Measurements from ENCODE around the gene PSPH.
A peak's percentile ranks its signal among the peaks of the same experiment; 100 is the strongest.

PSPH gene

GRCh38 chr7:55965100-55965470, 86.2 kb downstream of the PSPH start:
- Mint-ChIP-seq H3K36me3 (peaks cover 6 to 28% of the 10 kb centered on the region in 2 donors), H3K9me3 (no peaks in the 10 kb centered on the region), H3K4me1 (peaks cover 23 to 42% of the 10 kb centered on the region in 2 donors), H3K27me3 (no peaks in the 10 kb centered on the region), H3K27ac (peak overlapping the region; percentile 94), H3K4me3 (peak overlapping the region; percentile 88 to 94)
- ATAC-seq (replicated peaks) = no peak
- no peak for DNase-seq

DNA sequence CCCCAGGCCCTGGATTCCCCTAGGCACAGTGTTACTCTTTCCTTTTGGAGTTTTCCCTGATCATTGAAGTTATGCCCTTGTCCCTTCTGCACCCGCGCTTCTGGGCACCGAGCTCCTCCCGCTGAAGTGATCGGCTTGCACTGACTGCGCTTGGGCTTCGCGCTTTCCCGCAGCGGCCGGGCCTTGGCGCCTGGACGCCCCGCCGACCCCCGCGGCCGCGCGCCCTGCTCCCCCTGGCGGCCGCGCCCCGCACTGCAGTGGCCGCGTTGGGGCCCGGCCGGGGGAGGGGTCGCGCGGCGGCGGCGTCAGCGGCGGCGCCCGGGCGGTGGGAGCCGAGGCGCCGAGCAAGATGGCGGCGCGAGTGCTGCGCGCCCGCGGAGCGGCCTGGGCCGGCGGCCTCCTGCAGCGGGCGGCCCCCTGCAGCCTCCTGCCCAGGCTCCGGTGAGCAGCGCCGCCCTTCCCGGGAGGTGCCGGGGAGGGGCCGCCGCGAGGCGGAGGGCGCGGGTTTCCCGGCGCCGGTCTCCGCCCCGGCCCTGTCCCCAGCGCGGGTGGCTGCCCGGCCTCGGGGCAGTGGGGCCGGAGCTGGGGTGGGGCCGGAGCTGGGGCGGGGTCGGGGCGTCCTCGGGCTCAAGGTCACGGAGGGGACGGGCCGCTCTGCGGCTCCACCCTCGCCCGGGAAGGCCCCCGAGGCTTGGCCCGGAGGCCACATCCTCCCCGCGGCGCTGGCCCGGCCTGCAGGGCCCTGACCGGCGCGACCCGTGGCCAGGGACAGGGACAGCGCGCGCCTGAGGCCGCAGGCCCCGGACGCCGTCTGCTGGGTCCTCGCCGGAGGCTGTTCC, 86.8 kb downstream of the PSPH start, which contains the start of gene NIPSNAP2:
TSS of gene NIPSNAP2 (plus strand) at position 325 of the 839 bp plus-strand sequence. CDS start at position 350, 25 bp downstream.
- H3K27ac Mint-ChIP-seq = peak within 1 kb of the TSS; percentile 94
- peak; percentile 61 for DNase-seq
- peaks cover 4 to 28% of the 10 kb centered on the region in 2 donors for H3K36me3 Mint-ChIP-seq
- peak within 1 kb of the TSS; percentile 88 to 94 for H3K4me3 Mint-ChIP-seq
- no peaks in the 10 kb centered on the region for H3K9me3 Mint-ChIP-seq
- peak; percentile 84 to 87 for ATAC-seq (replicated peaks)
- H3K4me1 Mint-ChIP-seq = peaks cover 21 to 36% of the 10 kb centered on the region in 2 donors
- H3K27me3 Mint-ChIP-seq = no peaks in the 10 kb centered on the region

DNA sequence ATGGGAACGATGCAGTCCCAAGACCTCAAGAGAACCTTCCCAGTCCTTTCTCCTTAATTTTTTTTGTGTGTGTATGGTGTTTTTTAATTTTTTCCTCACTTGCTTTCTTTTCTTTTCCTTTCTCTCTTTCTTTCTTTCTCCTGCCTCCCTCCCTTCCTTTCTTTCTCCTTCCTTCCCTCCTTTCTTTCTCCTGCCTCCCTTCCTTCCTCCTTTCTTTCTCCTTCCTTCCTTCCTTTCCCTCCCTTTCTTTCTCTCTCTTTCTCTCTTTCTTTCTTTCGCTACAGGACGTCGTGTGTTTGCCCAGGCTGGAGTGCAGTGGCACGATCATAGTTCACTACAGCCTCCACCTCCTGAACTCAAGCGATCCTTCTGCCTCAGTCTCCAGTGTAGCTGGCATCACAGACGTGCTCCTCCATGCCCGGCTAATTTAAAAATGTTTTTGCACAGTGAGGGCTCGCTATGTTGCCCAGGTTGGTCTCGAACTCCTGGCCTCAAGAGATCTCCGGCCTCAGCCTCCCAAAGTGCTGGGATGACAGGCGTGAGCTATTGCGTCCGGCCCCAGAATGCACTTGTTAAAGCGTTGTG, 87.6 kb downstream of the PSPH start:
- Mint-ChIP-seq H3K27ac (peak overlapping the region; percentile 76), H3K4me3 (peak overlapping the region; percentile 78 to 79), H3K4me1 (peaks cover 16 to 28% of the 10 kb centered on the region in 2 donors), H3K27me3 (no peaks in the 10 kb centered on the region), H3K9me3 (no peaks in the 10 kb centered on the region), H3K36me3 (peaks cover 7 to 26% of the 10 kb centered on the region in 2 donors)
- ATAC-seq (replicated peaks) (no peak), DNase-seq (no peak)

DNA sequence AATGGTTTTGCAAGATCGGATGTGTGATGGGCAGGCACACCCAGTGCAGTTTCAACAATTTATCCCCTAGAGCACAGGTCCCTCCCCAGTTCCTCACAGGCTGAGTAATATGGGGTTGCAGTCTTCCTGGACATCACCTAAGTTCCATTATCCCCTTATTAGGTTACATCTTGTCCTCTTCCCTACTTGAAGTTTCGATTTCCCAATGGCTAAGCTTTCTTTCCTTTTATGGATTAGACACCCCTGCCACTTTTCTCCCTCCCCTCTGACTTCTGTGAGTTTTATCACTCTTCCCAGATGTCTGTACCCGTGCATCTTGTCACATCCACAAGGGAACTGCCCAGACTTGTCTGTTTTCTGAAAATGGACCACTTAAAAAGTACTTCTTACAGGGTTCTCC, 89.2 kb downstream of the PSPH start:
- H3K4me1 Mint-ChIP-seq = peaks cover 14 to 24% of the 10 kb centered on the region in 2 donors
- no peak overlapping the region for H3K4me3 Mint-ChIP-seq
- peak overlapping the region; percentile 72 for H3K27ac Mint-ChIP-seq

More for the DNA sequence above, 89.2 kb downstream of the PSPH start:
- H3K36me3 Mint-ChIP-seq = peaks cover 15 to 28% of the 10 kb centered on the region in 2 donors
- ATAC-seq (replicated peaks) (no peak), DNase-seq (no peak)
- H3K27me3 Mint-ChIP-seq = no peaks in the 10 kb centered on the region
- no peaks in the 10 kb centered on the region for H3K9me3 Mint-ChIP-seq
